Progenitor cell of endocrine pancreas (in vitro differentiated cells): ENCODE results near the gene ATAD3A. TPM values are rescaled to one million over a fixed set of nuclear protein-coding genes. Genes with fewer than 3 reads are reported as not detected.
"Not testable (repeated sequence)": the region's sequence is repeated elsewhere in the genome, so short reads cannot be mapped to it uniquely, and the experiment has no call there.

Experiments
- DNase-seq: peaks from one replicate; pipeline ENCODE4 v3.0.0; 2021; ENCODE audit warnings: low spot score; ENCODE audit not compliant: unreplicated experiment
- H3K27ac Mint-ChIP-seq: 2 replicates; pipeline ENCODE4 v1.8.0; 2021; ENCODE audit warnings: mild to moderate bottlenecking, moderate library complexity, mixed read lengths
- H3K27me3 Mint-ChIP-seq: 2 replicates; pipeline ENCODE4 v1.8.0; 2021; ENCODE audit warnings: mixed read lengths
- H3K36me3 Mint-ChIP-seq: 2 replicates; pipeline ENCODE4 v1.8.0; 2022; ENCODE audit warnings: mixed read lengths; ENCODE audit not compliant: insufficient read depth
- H3K4me1 Mint-ChIP-seq: 2 replicates; pipeline ENCODE4 v1.8.0; 2021; ENCODE audit warnings: low read depth, mixed read lengths
- H3K4me3 Mint-ChIP-seq: 2 replicates; pipeline ENCODE4 v1.8.0; 2021; ENCODE audit warnings: low read depth, mild to moderate bottlenecking, moderate library complexity, mixed read lengths
- H3K9me3 Mint-ChIP-seq: 2 replicates; pipeline ENCODE4 v1.8.0; 2021; ENCODE audit warnings: low read depth, mixed read lengths
- total RNA-seq: library from RNA; stranded (reverse); gene quantifications from 2 replicates; pipeline ENCODE4 v1.2.1, GENCODE V29; 2021
- TF ChIP-seq, protein P1 (sequence below): fragments of 200-600 bp; sonication (generic); IDR thresholded peaks from one replicate; pipeline ENCODE4 v1.5.0; 2021; ENCODE audit warnings: antibody characterized with exemption, mild to moderate bottlenecking; ENCODE audit not compliant: unreplicated experiment

ATAD3A gene
- total RNA-seq, 1 donor from 2014 or later, result 37.4 TPM

GRCh38 chr1:1517973-1518620 is 6.1 kb downstream of the ATAD3A start:
- Mint-ChIP-seq H3K27me3 (no peaks in the 10 kb centered on the region), H3K36me3 (peaks cover 6% of the 10 kb centered on the region), H3K4me1 (peaks cover 2% of the 10 kb centered on the region), H3K27ac (no peak overlapping the region), H3K9me3 (no peaks in the 10 kb centered on the region), H3K4me3 (no peak overlapping the region)
- no peak for DNase-seq
- TF ChIP-seq, protein P1, sequence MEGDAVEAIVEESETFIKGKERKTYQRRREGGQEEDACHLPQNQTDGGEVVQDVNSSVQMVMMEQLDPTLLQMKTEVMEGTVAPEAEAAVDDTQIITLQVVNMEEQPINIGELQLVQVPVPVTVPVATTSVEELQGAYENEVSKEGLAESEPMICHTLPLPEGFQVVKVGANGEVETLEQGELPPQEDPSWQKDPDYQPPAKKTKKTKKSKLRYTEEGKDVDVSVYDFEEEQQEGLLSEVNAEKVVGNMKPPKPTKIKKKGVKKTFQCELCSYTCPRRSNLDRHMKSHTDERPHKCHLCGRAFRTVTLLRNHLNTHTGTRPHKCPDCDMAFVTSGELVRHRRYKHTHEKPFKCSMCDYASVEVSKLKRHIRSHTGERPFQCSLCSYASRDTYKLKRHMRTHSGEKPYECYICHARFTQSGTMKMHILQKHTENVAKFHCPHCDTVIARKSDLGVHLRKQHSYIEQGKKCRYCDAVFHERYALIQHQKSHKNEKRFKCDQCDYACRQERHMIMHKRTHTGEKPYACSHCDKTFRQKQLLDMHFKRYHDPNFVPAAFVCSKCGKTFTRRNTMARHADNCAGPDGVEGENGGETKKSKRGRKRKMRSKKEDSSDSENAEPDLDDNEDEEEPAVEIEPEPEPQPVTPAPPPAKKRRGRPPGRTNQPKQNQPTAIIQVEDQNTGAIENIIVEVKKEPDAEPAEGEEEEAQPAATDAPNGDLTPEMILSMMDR, result no peak

- not testable (repeated sequence) for H3K36me3 Mint-ChIP-seq, H3K27ac Mint-ChIP-seq, DNase-seq, H3K4me1 Mint-ChIP-seq, H3K9me3 Mint-ChIP-seq, H3K4me3 Mint-ChIP-seq, H3K27me3 Mint-ChIP-seq
These were observed 6.7 kb downstream of the ATAD3A start for GRCh38 chr1:1518621-1519007.

DNA sequence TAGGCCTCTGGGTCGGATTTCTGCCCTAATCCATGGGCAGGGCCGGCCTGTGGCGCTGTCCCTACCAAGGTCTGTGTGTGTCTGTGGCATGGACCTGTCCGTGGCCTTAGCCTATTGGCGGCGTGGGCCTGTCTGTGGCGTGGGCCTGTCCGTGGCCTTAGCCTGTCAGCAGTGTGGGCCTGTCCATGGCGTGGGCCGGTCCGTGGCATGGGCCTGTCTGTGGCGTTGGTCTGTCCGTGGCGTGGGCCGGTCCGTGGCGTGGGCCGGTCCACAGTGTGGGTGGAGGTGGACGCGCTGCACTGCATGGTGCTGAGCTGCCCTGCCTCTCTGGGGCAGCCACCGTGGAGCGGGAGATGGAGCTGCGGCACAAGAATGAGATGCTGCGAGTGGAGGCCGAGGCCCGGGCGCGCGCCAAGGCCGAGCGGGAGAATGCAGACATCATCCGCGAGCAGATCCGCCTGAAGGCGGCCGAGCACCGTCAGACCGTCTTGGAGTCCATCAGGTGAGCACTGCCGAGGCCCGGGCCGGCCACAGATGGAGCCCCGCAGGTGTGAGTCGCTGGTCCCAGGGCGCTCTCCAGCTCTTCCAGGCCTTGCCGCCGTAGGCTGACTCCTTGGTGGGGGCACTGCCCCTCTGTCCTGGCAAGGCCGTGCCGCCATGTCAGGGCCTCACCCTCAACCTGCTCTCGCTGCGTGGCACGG is 8.0 kb downstream of the ATAD3A start:
- not testable (repeated sequence) for DNase-seq, H3K27ac Mint-ChIP-seq, H3K4me3 Mint-ChIP-seq, H3K27me3 Mint-ChIP-seq, H3K4me1 Mint-ChIP-seq, H3K9me3 Mint-ChIP-seq, H3K36me3 Mint-ChIP-seq

- TF ChIP-seq, protein P1, result no peak
- no peak for DNase-seq
- no peaks in the 10 kb centered on the region for H3K9me3 Mint-ChIP-seq
- H3K27me3 Mint-ChIP-seq, result no peaks in the 10 kb centered on the region
- no peak overlapping the region for H3K4me3 Mint-ChIP-seq
- H3K4me1 Mint-ChIP-seq, result no peaks in the 10 kb centered on the region
- no peak overlapping the region for H3K27ac Mint-ChIP-seq
- peaks cover 6% of the 10 kb centered on the region for H3K36me3 Mint-ChIP-seq
These were observed 9.4 kb downstream of the ATAD3A start for GRCh38 chr1:1521331-1521730.

GRCh38 chr1:1522536-1522935 is 10.6 kb downstream of the ATAD3A start:
- H3K27me3 Mint-ChIP-seq, H3K4me3 Mint-ChIP-seq, H3K36me3 Mint-ChIP-seq, H3K27ac Mint-ChIP-seq, DNase-seq, H3K9me3 Mint-ChIP-seq, H3K4me1 Mint-ChIP-seq: not testable (repeated sequence)

DNA sequence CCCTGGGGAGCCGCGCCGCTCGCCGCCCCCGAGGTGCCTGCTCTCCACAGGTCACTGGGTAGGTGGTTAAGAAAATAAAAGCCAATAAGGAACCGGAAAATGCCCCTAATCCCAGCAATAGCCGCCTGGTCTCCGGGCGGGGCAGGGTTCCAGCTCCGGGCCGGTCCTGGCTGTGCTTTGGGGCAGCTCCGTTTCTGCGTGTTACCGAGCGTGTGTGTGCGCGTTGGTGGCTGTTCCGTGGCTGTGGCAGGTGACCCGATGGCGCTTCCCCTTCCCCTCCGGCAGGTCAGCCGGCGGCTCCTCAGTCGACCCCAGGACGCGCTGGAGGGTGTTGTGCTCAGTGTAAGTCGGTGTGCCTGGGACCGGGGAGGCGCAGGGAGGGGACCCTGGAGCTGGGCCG is 11.3 kb downstream of the ATAD3A start:
- DNase-seq, H3K36me3 Mint-ChIP-seq, H3K27me3 Mint-ChIP-seq, H3K9me3 Mint-ChIP-seq, H3K27ac Mint-ChIP-seq, H3K4me3 Mint-ChIP-seq, H3K4me1 Mint-ChIP-seq: not testable (repeated sequence)

DNA sequence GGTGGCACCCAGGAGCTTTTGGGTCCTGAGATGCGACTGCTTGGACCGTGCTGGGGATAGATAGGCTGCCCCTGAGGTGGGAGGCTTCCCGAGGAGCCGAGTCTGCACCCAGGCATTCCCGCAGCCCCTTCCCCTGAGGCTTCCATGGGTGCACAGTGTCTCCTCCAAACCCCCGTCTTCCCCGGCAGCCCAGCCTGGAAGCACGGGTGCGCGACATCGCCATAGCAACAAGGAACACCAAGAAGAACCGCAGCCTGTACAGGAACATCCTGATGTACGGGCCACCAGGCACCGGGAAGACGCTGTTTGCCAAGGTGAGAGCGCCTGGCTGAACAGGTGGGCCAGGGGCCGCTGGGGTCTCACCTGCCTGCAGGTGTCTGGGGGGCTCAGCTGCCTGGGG is 11.7 kb downstream of the ATAD3A start:
- H3K4me1 Mint-ChIP-seq, H3K9me3 Mint-ChIP-seq, DNase-seq, H3K36me3 Mint-ChIP-seq, H3K27ac Mint-ChIP-seq, H3K4me3 Mint-ChIP-seq, H3K27me3 Mint-ChIP-seq: not testable (repeated sequence)

DNA sequence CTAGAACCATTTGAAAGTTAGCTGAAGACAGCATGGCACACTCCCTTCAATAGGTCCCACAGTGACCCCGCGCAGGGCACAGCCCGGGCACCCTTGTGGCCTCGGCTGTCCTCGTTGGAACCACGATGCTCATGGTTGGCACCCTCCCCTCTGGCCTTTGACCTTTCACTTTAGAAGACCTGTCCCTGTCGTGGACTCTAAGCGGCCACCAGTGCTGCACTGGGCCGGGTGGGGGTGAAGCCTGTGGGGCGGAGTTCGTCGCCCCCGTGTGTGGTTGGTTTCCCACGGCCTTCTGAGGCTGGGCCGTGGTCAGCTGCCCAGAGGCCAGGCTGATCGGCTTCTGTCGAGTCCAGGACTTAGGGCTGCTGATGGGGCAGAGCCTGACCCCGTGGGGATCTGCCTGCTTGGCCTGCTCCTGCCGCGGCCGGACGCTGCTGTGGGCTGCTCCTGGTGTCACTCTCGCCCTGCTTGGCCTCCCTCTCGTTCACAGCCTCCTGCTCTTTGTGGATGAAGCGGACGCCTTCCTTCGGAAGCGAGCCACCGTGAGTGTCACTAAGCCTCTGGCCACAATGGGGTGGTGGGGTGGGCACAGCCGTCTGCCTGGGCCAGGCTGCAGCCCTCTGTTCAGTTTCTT is 12.9 kb downstream of the ATAD3A start:
- H3K27ac Mint-ChIP-seq, H3K4me1 Mint-ChIP-seq, DNase-seq, H3K9me3 Mint-ChIP-seq, H3K36me3 Mint-ChIP-seq, H3K27me3 Mint-ChIP-seq, H3K4me3 Mint-ChIP-seq: not testable (repeated sequence)

- H3K27me3 Mint-ChIP-seq, H3K4me1 Mint-ChIP-seq, H3K4me3 Mint-ChIP-seq, H3K27ac Mint-ChIP-seq, DNase-seq, H3K9me3 Mint-ChIP-seq: not testable (repeated sequence)
- peaks cover 14% of the 10 kb centered on the region for H3K36me3 Mint-ChIP-seq
These were observed 14.5 kb downstream of the ATAD3A start for GRCh38 chr1:1526476-1526875.
